HL-60 (cell line): Measurements from ENCODE around the gene PIK3CA.

Source experiments
- DNase-seq, 2 experiments: peaks; one replicate each; pipeline ENCODE4 v3.0.0-alpha.2; 2010 to 2020; ENCODE audit warnings: low read depth in 1 of 2, low spot score in 1 of 2
- H3K27ac ChIP-seq: fragments of 250-450 bp; sonication (Bioruptor Pico); replicated peaks from 2 replicates; pipeline ENCODE4 v1.5.1; 2020; ENCODE audit warnings: mild to moderate bottlenecking, moderate library complexity
- H3K27me3 ChIP-seq: fragments of 250-450 bp; sonication (Bioruptor Pico); 2 replicates; pipeline ENCODE4 v1.5.1; 2021; ENCODE audit warnings: mild to moderate bottlenecking, moderate library complexity; ENCODE audit not compliant: insufficient read depth, poor library complexity, severe bottlenecking
- H3K4me3 ChIP-seq: replicated peaks from 2 replicates; pipeline ENCODE4 v1.5.1; 2011; ENCODE audit warnings: mild to moderate bottlenecking, control low read depth, low read length; ENCODE audit not compliant: insufficient read depth
- CTCF ChIP-seq: IDR thresholded peaks from one replicate; pipeline ENCODE4 v1.5.1; 2011; ENCODE audit warnings: low read length, control low read depth, inconsistent platforms; ENCODE audit not compliant: insufficient read depth
- GABPA ChIP-seq: IDR thresholded peaks from 2 replicates; pipeline ENCODE4 v1.6.1; 2012; ENCODE audit warnings: low read depth
- POLR2AphosphoS5 ChIP-seq: IDR thresholded peaks from 2 replicates; pipeline ENCODE4 v1.6.1; 2012; ENCODE audit warnings: low read depth
- REST ChIP-seq: IDR thresholded peaks from 2 replicates; pipeline ENCODE4 v1.6.1; 2012; ENCODE audit warnings: low read depth; ENCODE audit not compliant: insufficient replicate concordance
- SPI1 ChIP-seq: IDR thresholded peaks from 2 replicates; pipeline ENCODE4 v1.6.1; 2012; ENCODE audit warnings: low read depth, mild to moderate bottlenecking, borderline replicate concordance

Gene PIK3CA

GRCh38 chr3:179192542-179192941 is 44.4 kb downstream of the PIK3CA start:
- TF ChIP-seq POLR2AphosphoS5 (no peak), SPI1 (no peak), REST (no peak), GABPA (no peak), CTCF (no peak)
- no peak overlapping the region for H3K27ac ChIP-seq
- H3K4me3 ChIP-seq: no peak overlapping the region
- H3K27me3 ChIP-seq: no peaks in the 10 kb centered on the region
- DNase-seq: no peak

- no peaks in the 10 kb centered on the region for H3K27me3 ChIP-seq
- no peak for DNase-seq
- no peak for TF ChIP-seq REST
- no peak for TF ChIP-seq SPI1
- TF ChIP-seq POLR2AphosphoS5: no peak
- no peak overlapping the region for H3K27ac ChIP-seq
- no peak overlapping the region for H3K4me3 ChIP-seq
Measured at GRCh38 chr3:179194931-179195330, 46.8 kb downstream of the PIK3CA start.

- TF ChIP-seq SPI1 (no peak), POLR2AphosphoS5 (no peak), REST (no peak), CTCF (no peak), GABPA (no peak)
- DNase-seq: no peak
- Histone ChIP-seq H3K27ac (no peak overlapping the region), H3K27me3 (no peaks in the 10 kb centered on the region), H3K4me3 (no peak overlapping the region)
Measured at GRCh38 chr3:179196098-179196497, 47.9 kb downstream of the PIK3CA start.

- DNase-seq: no peak
- Histone ChIP-seq H3K4me3 (no peak overlapping the region), H3K27ac (no peak overlapping the region), H3K27me3 (no peaks in the 10 kb centered on the region)
- TF ChIP-seq REST (no peak), POLR2AphosphoS5 (no peak)
Measured at GRCh38 chr3:179196700-179197099, 48.5 kb downstream of the PIK3CA start.
